SU-DHL-6 (cell line): Measurements from ENCODE around the gene ABCB1.

Source experiments
- EZH2phosphoT487 ChIP-seq: fragments of 200-600 bp; sonication (generic), shearing (Covaris generic); conservative IDR thresholded peaks from 2 replicates; pipeline ENCODE4 v1.6.1; 2018; ENCODE audit warnings: mild to moderate bottlenecking, antibody characterized with exemption, low read length, moderate library complexity, mixed read lengths
- TF ChIP-seq, protein P1 (sequence below): fragments of 200-600 bp; sonication (generic); IDR thresholded peaks from one replicate; pipeline ENCODE4 v1.5.1; 2017; ENCODE audit warnings: antibody characterized with exemption, mild to moderate bottlenecking, low read length, moderate library complexity; ENCODE audit not compliant: insufficient read depth, poor library complexity, severe bottlenecking

GRCh38 chr7:87624628-87625027, 23.9 kb upstream of the ABCB1 start:
- TF ChIP-seq, protein P1, sequence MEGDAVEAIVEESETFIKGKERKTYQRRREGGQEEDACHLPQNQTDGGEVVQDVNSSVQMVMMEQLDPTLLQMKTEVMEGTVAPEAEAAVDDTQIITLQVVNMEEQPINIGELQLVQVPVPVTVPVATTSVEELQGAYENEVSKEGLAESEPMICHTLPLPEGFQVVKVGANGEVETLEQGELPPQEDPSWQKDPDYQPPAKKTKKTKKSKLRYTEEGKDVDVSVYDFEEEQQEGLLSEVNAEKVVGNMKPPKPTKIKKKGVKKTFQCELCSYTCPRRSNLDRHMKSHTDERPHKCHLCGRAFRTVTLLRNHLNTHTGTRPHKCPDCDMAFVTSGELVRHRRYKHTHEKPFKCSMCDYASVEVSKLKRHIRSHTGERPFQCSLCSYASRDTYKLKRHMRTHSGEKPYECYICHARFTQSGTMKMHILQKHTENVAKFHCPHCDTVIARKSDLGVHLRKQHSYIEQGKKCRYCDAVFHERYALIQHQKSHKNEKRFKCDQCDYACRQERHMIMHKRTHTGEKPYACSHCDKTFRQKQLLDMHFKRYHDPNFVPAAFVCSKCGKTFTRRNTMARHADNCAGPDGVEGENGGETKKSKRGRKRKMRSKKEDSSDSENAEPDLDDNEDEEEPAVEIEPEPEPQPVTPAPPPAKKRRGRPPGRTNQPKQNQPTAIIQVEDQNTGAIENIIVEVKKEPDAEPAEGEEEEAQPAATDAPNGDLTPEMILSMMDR = no peak
- TF ChIP-seq EZH2phosphoT487 = no peak
